HL-60 (cell line): Measurements from ENCODE around the gene CD4.

Experiments
- CTCF ChIP-seq: IDR thresholded peaks from one replicate; pipeline ENCODE4 v1.5.1; 2011; ENCODE audit warnings: low read length, control low read depth, inconsistent platforms; ENCODE audit not compliant: insufficient read depth
- GABPA ChIP-seq: IDR thresholded peaks from 2 replicates; pipeline ENCODE4 v1.6.1; 2012; ENCODE audit warnings: low read depth
- POLR2AphosphoS5 ChIP-seq: IDR thresholded peaks from 2 replicates; pipeline ENCODE4 v1.6.1; 2012; ENCODE audit warnings: low read depth
- REST ChIP-seq: IDR thresholded peaks from 2 replicates; pipeline ENCODE4 v1.6.1; 2012; ENCODE audit warnings: low read depth; ENCODE audit not compliant: insufficient replicate concordance

- TF ChIP-seq POLR2AphosphoS5 = no peak
- TF ChIP-seq CTCF = no peak
- TF ChIP-seq REST = no peak
- no peak for TF ChIP-seq GABPA
Observed at GRCh38 chr12:6845395-6845794, 56.1 kb downstream of the CD4 start.
